SU-DHL-6 (cell line): Measurements from ENCODE around the gene SLC4A5.

Experiments
- H2AFZ ChIP-seq: fragments of 200-600 bp; sonication (generic); 2 replicates; pipeline ENCODE4 v1.6.1; 2014; ENCODE audit warnings: low read depth, mild to moderate bottlenecking, moderate library complexity, mixed read lengths, antibody characterized with exemption, low read length; ENCODE audit not compliant: severe bottlenecking
- H3F3A ChIP-seq: fragments of 200-600 bp; shearing (Covaris generic); 2 replicates; pipeline ENCODE4 v1.6.0; 2016; ENCODE audit warnings: antibody characterized with exemption, mild to moderate bottlenecking; ENCODE audit not compliant: insufficient read depth
- H3K27ac ChIP-seq: fragments of 200-600 bp; sonication (generic); 2 replicates; pipeline ENCODE4 v1.5.1; 2016; ENCODE audit warnings: low read depth, mild to moderate bottlenecking, low read length, moderate library complexity, mixed read lengths
- H3K27me3 ChIP-seq: fragments of 200-600 bp; sonication (generic), shearing (Covaris generic); 2 replicates; pipeline ENCODE4 v1.6.0; 2014; ENCODE audit warnings: mild to moderate bottlenecking, low read length
- H3K36me3 ChIP-seq: fragments of 200-600 bp; sonication (generic); 2 replicates; pipeline ENCODE4 v1.6.1; 2014; ENCODE audit warnings: mild to moderate bottlenecking, low read length, mixed read lengths
- H3K4me2 ChIP-seq: fragments of 300-600, 200-600 bp; shearing (Covaris generic), sonication (generic); 2 replicates; pipeline ENCODE4 v1.6.0; 2014; ENCODE audit warnings: low read length, low read depth, mild to moderate bottlenecking; ENCODE audit not compliant: poor library complexity, severe bottlenecking
- H3K4me3 ChIP-seq: fragments of 200-600 bp; sonication (generic); 2 replicates; pipeline ENCODE4 v1.5.1; 2014; ENCODE audit warnings: antibody characterized with exemption, low read length, mild to moderate bottlenecking, mixed read lengths; ENCODE audit not compliant: insufficient read depth, poor library complexity, severe bottlenecking
- H3K79me2 ChIP-seq: fragments of 200-600 bp; sonication (generic); 2 replicates; pipeline ENCODE4 v1.6.1; 2014; ENCODE audit warnings: mild to moderate bottlenecking, low read length, moderate library complexity; ENCODE audit not compliant: insufficient read depth
- H3K9ac ChIP-seq: fragments of 200-600 bp; sonication (generic); 2 replicates; pipeline ENCODE4 v1.7.0; 2014; ENCODE audit warnings: mild to moderate bottlenecking, low read length
- H3K9me2 ChIP-seq: fragments of 200-600 bp; sonication (generic); replicated peaks from 2 replicates; pipeline ENCODE4 v1.6.1; 2014; ENCODE audit warnings: low read length; ENCODE audit not compliant: insufficient read depth
- H3K9me3 ChIP-seq: fragments of 200-600 bp; sonication (generic); 2 replicates; pipeline ENCODE4 v1.6.1; 2014; ENCODE audit warnings: low read length, mixed read lengths; ENCODE audit not compliant: insufficient read depth
- H4K20me1 ChIP-seq: fragments of 200-600 bp; sonication (generic); 2 replicates; pipeline ENCODE4 v1.6.1; 2014; ENCODE audit warnings: low read depth, mild to moderate bottlenecking, antibody characterized with exemption, low read length, moderate library complexity, mixed read lengths
- CTCF ChIP-seq: fragments of 200-600 bp; sonication (generic); IDR thresholded peaks from one replicate; pipeline ENCODE4 v1.5.1; 2017; ENCODE audit warnings: antibody characterized with exemption, mild to moderate bottlenecking, low read length, moderate library complexity; ENCODE audit not compliant: insufficient read depth, poor library complexity, severe bottlenecking
- EZH2phosphoT487 ChIP-seq: fragments of 200-600 bp; sonication (generic), shearing (Covaris generic); conservative IDR thresholded peaks from 2 replicates; pipeline ENCODE4 v1.6.1; 2018; ENCODE audit warnings: mild to moderate bottlenecking, antibody characterized with exemption, low read length, moderate library complexity, mixed read lengths

The SLC4A5 gene

GRCh38 chr2:74373221-74373676 is 30.0 kb upstream of the SLC4A5 start:
- H3K27me3 ChIP-seq, result no peaks in the 10 kb centered on the region
- no peak overlapping the region for H3K4me2 ChIP-seq
- no peak overlapping the region for H3K27ac ChIP-seq
- H2AFZ ChIP-seq, result no peak overlapping the region
- H4K20me1 ChIP-seq, result no peaks in the 10 kb centered on the region
- TF ChIP-seq CTCF (no peak), EZH2phosphoT487 (no peak)
- no peaks in the 10 kb centered on the region for H3K36me3 ChIP-seq
- H3K9me3 ChIP-seq, result no peaks in the 10 kb centered on the region
- no peaks in the 10 kb centered on the region for H3K9me2 ChIP-seq
- no peak overlapping the region for H3K4me3 ChIP-seq
- H3K79me2 ChIP-seq, result no peaks in the 10 kb centered on the region
- H3F3A ChIP-seq, result no peaks in the 10 kb centered on the region
- no peak overlapping the region for H3K9ac ChIP-seq

GRCh38 chr2:74372674-74373073 is 29.5 kb upstream of the SLC4A5 start:
- no peak overlapping the region for H3K27ac ChIP-seq

GRCh38 chr2:74371421-74371820 is 28.2 kb upstream of the SLC4A5 start:
- no peaks in the 10 kb centered on the region for H3K9me2 ChIP-seq
- H3K27me3 ChIP-seq, result no peaks in the 10 kb centered on the region
- H3K9ac ChIP-seq, result no peak overlapping the region
- H4K20me1 ChIP-seq, result no peaks in the 10 kb centered on the region
- H3K4me2 ChIP-seq, result no peak overlapping the region
- H3K36me3 ChIP-seq, result no peaks in the 10 kb centered on the region
- H3K79me2 ChIP-seq, result no peaks in the 10 kb centered on the region
- H3K4me3 ChIP-seq, result no peak overlapping the region
- no peak overlapping the region for H2AFZ ChIP-seq
- H3K9me3 ChIP-seq, result no peaks in the 10 kb centered on the region
- no peaks in the 10 kb centered on the region for H3F3A ChIP-seq
- TF ChIP-seq CTCF, result no peak
- no peak for TF ChIP-seq EZH2phosphoT487
- H3K27ac ChIP-seq, result no peak overlapping the region

More at GRCh38 chr2:74372674-74373073, 29.5 kb upstream of the SLC4A5 start:
- no peaks in the 10 kb centered on the region for H3K9me3 ChIP-seq
- no peaks in the 10 kb centered on the region for H3K9me2 ChIP-seq
- H3K79me2 ChIP-seq, result no peaks in the 10 kb centered on the region
- no peak overlapping the region for H2AFZ ChIP-seq
- H3K36me3 ChIP-seq, result no peaks in the 10 kb centered on the region
- TF ChIP-seq CTCF (no peak), EZH2phosphoT487 (no peak)
- H3K9ac ChIP-seq, result no peak overlapping the region
- H3K4me2 ChIP-seq, result no peak overlapping the region
- H3F3A ChIP-seq, result no peaks in the 10 kb centered on the region
- no peak overlapping the region for H3K4me3 ChIP-seq
- no peaks in the 10 kb centered on the region for H4K20me1 ChIP-seq
- no peaks in the 10 kb centered on the region for H3K27me3 ChIP-seq

GRCh38 chr2:74369976-74370375 is 26.8 kb upstream of the SLC4A5 start:
- Histone ChIP-seq H3K27me3 (no peaks in the 10 kb centered on the region), H3K9me3 (no peaks in the 10 kb centered on the region), H3K4me3 (no peak overlapping the region), H2AFZ (no peak overlapping the region), H3K9ac (no peak overlapping the region), H4K20me1 (no peaks in the 10 kb centered on the region), H3K79me2 (no peaks in the 10 kb centered on the region), H3K9me2 (no peaks in the 10 kb centered on the region), H3K4me2 (no peak overlapping the region), H3K27ac (no peak overlapping the region), H3K36me3 (no peaks in the 10 kb centered on the region), H3F3A (no peaks in the 10 kb centered on the region)
- TF ChIP-seq CTCF, result no peak
- no peak for TF ChIP-seq EZH2phosphoT487
